ENCODE measurements around the gene CHP1.
"Not testable (repeated sequence)": the region's sequence is repeated elsewhere in the genome, so short reads cannot be mapped to it uniquely, and the experiment has no call there.

The CHP1 gene

GRCh38 chr15:41289953-41290352 lies 58.9 kb downstream of the CHP1 start:
- DNase-seq (ENCODE audit: extremely low read depth in 1 of 2, low read depth in 1 of 2), result no peak

- DNase-seq (ENCODE audit: extremely low read depth in 1 of 2, low read depth in 1 of 2), result no peak
Observed at GRCh38 chr15:41291065-41291631, 60.1 kb downstream of the CHP1 start.

GRCh38 chr15:41292521-41292920 lies 61.5 kb downstream of the CHP1 start:
- DNase-seq (ENCODE audit: extremely low read depth in 1 of 2, low read depth in 1 of 2), result no peak

- DNase-seq (ENCODE audit: extremely low read depth in 1 of 2, low read depth in 1 of 2), result not testable (repeated sequence)
Observed at GRCh38 chr15:41301139-41301538, 70.1 kb downstream of the CHP1 start.

- DNase-seq (ENCODE audit: extremely low read depth in 1 of 2, low read depth in 1 of 2), result no peak
Observed at GRCh38 chr15:41301587-41301986, 70.5 kb downstream of the CHP1 start.

GRCh38 chr15:41304149-41304770 lies 73.2 kb downstream of the CHP1 start:
- no peak for DNase-seq (ENCODE audit: extremely low read depth in 1 of 2, low read depth in 1 of 2)

- DNase-seq (ENCODE audit: extremely low read depth in 1 of 2, low read depth in 1 of 2), result no peak
Observed at GRCh38 chr15:41307679-41308078, 76.6 kb downstream of the CHP1 start.

- DNase-seq (ENCODE audit: extremely low read depth in 1 of 2, low read depth in 1 of 2), result no peak
Observed at GRCh38 chr15:41309226-41309905, 78.3 kb downstream of the CHP1 start.

- not testable (repeated sequence) for DNase-seq (ENCODE audit: extremely low read depth in 1 of 2, low read depth in 1 of 2)
Observed at GRCh38 chr15:41320805-41321330, 89.8 kb downstream of the CHP1 start.

- DNase-seq (ENCODE audit: extremely low read depth in 1 of 2, low read depth in 1 of 2), result no peak
Observed at GRCh38 chr15:41323611-41324010, 92.5 kb downstream of the CHP1 start.

- no peak for DNase-seq (ENCODE audit: extremely low read depth in 1 of 2, low read depth in 1 of 2)
Observed at GRCh38 chr15:41331281-41331680, 100.2 kb downstream of the CHP1 start.
